ENCODE measurements around the gene KDM1A. TPM values are rescaled to one million over a fixed set of nuclear protein-coding genes. Genes with fewer than 3 reads are reported as not detected.

KDM1A gene
- total and polyA plus RNA-seq, 9 of the 15 experiments (the other 6 are each of a cell fraction or from before 2014, with no cell fraction given) = 59.2 to 181 (median 168) TPM

- TF ChIP-seq ZBTB5 (IDR thresholded peaks at IDR 0.05) (no peak), ZNF57 (CRISPR knock-in tag; IDR thresholded peaks at IDR 0.05) (no peak), NR0B1 (IDR thresholded peaks at IDR 0.05; ENCODE audit: partially characterized antibody) (no peak), NCOR1 (IDR thresholded peaks at IDR 0.05) (no peak), KDM2B (CRISPR knock-in tag; IDR thresholded peaks at IDR 0.05) (no peak), BRD4 (IDR thresholded peaks at IDR 0.05) (no peak), SMC3 (conservative IDR thresholded peaks at IDR 0.05; ENCODE audit: insufficient read depth, low read depth, low read length) (no peak), ZNF699 (CRISPR knock-in tag; IDR thresholded peaks at IDR 0.05; ENCODE audit: insufficient replicate concordance) (no peak), TSC22D4 (tag; IDR thresholded peaks at IDR 0.05) (no peak), RUNX1 (IDR thresholded peaks at IDR 0.05; ENCODE audit: low read depth) (no peak), ZNF318 (IDR thresholded peaks at IDR 0.05; ENCODE audit: borderline replicate concordance in 1 of 2, low read depth in 1 of 2) (no peak), ILK (tag; IDR thresholded peaks at IDR 0.05; ENCODE audit: borderline replicate concordance, low read depth) (no peak), MEF2A (IDR thresholded peaks at IDR 0.05; ENCODE audit: control insufficient read depth, low read depth, low read length) (no peak), COPS2 (conservative IDR thresholded peaks at IDR 0.05) (no peak), NR1H2 (CRISPR knock-in tag; IDR thresholded peaks at IDR 0.05) (no peak), XRCC5 (IDR thresholded peaks at IDR 0.05; ENCODE audit: low read depth, low read length) (no peak), POLR2G (IDR thresholded peaks at IDR 0.05; ENCODE audit: low read depth, low read length) (no peak), KLF1 (tag; IDR thresholded peaks at IDR 0.05) (no peak)
Observed at GRCh38 chr1:23116216-23116836, 97.1 kb downstream of the KDM1A start (continued).

Data from K562 (cell line).